Muscle layer of duodenum (tissue), 2 donors: ENCODE results near the gene EEPD1.

Experiments
- H3K27ac ChIP-seq: one replicate; pipeline ENCODE4 v1.7.0; 2013; ENCODE audit warnings: mild to moderate bottlenecking, low read length
- H3K27me3 ChIP-seq: one replicate; pipeline ENCODE4 v1.7.0; 2013; ENCODE audit warnings: low read depth, mild to moderate bottlenecking, control low read depth, low read length
- H3K36me3 ChIP-seq, 2 donors: one replicate each; pipeline ENCODE4 v1.7.0; 2013; ENCODE audit warnings: low read length in 2 of 2, control low read depth in 1 of 2, mild to moderate bottlenecking in 1 of 2; ENCODE audit not compliant: insufficient read depth in 2 of 2, control insufficient read depth in 1 of 2
- H3K4me1 ChIP-seq, 2 donors: one replicate each; pipeline ENCODE4 v1.7.0; 2013; ENCODE audit warnings: low read length in 2 of 2, mild to moderate bottlenecking in 2 of 2, control low read depth in 1 of 2, moderate library complexity in 1 of 2; ENCODE audit not compliant: insufficient read depth in 2 of 2, control insufficient read depth in 1 of 2
- H3K4me3 ChIP-seq, 2 donors: one replicate each; pipeline ENCODE4 v1.7.0; 2013; ENCODE audit warnings: low read length in 2 of 2, low read depth in 1 of 2, mild to moderate bottlenecking in 1 of 2
- H3K9me3 ChIP-seq, 2 donors: one replicate each; pipeline ENCODE4 v1.7.0; 2013; ENCODE audit warnings: low read length in 2 of 2, control low read depth in 1 of 2, mild to moderate bottlenecking in 1 of 2; ENCODE audit not compliant: control insufficient read depth in 1 of 2
- donor health status: healthy.

EEPD1 gene

DNA sequence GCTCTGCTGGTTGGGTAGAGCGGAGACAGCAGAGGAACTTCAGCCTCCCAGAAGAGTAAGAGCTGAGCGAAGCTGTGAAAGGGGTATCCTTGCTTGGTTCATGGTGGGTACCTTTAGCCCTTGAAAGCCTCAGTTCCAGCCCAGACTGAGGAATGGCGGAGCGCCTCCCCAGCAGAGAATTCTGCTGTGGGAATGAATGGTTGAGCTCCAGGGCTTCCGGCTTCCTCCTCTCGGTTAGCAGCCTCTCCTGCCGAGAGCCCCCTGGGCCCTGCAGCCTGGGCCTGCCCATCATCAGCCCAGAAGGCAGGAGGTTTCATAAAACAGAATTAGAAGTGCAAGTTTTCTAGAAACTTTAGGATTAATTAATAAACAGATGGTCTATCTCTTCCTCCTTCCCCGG lies 156.7 kb downstream of the EEPD1 start:
- no peaks in the 10 kb centered on the region for H3K27me3 ChIP-seq
- no peaks in the 10 kb centered on the region for H3K9me3 ChIP-seq
- H3K27ac ChIP-seq: no peak overlapping the region
- H3K4me3 ChIP-seq: no peak overlapping the region
- H3K36me3 ChIP-seq: no peaks in the 10 kb centered on the region
- H3K4me1 ChIP-seq: peaks cover 0 to 8% of the 10 kb centered on the region in 2 donors

DNA sequence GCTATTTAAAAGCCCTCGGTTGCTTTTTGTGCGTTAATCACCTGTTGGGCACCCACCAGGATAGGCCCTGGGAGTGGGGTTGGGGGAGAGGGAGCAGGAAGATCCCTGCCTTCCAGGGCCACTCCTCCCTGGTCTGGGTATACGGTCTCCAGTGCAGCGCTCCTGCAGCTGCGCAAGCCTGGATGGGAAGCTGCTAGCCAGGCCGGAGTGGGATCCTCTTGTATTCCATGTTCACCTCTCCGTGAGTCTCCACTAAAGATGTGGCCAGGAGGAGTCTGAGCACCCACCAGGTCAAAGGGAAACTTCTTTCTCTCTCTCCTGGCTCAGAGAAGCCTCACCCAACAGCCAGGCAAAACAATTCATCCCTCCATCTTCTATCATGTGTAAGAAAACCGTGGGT lies 157.8 kb downstream of the EEPD1 start:
- Histone ChIP-seq H3K4me3 (no peak overlapping the region), H3K4me1 (peaks cover 0 to 8% of the 10 kb centered on the region in 2 donors), H3K27ac (no peak overlapping the region), H3K27me3 (no peaks in the 10 kb centered on the region), H3K9me3 (no peaks in the 10 kb centered on the region), H3K36me3 (no peaks in the 10 kb centered on the region)

DNA sequence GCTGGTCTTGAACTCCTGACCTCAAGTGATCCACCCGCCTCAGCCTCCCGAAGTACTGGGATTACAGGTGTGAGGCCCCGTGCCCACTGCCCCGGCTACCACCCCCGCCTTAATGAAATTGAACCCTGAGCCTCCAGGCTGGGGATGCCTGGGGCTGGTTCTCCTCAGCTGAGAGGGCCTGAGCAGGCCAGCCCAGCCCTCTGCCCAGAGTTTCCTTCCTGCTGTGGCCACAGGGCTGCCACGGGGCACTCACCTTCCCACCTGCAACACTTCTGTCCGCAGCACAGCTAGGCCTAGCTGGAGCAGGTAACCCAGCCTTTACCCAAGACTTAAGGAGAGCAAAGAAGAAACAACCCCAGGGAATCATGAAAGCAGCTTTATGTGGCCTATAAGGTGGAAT lies 158.5 kb downstream of the EEPD1 start:
- Histone ChIP-seq H3K27me3 (no peaks in the 10 kb centered on the region), H3K9me3 (no peaks in the 10 kb centered on the region)

DNA sequence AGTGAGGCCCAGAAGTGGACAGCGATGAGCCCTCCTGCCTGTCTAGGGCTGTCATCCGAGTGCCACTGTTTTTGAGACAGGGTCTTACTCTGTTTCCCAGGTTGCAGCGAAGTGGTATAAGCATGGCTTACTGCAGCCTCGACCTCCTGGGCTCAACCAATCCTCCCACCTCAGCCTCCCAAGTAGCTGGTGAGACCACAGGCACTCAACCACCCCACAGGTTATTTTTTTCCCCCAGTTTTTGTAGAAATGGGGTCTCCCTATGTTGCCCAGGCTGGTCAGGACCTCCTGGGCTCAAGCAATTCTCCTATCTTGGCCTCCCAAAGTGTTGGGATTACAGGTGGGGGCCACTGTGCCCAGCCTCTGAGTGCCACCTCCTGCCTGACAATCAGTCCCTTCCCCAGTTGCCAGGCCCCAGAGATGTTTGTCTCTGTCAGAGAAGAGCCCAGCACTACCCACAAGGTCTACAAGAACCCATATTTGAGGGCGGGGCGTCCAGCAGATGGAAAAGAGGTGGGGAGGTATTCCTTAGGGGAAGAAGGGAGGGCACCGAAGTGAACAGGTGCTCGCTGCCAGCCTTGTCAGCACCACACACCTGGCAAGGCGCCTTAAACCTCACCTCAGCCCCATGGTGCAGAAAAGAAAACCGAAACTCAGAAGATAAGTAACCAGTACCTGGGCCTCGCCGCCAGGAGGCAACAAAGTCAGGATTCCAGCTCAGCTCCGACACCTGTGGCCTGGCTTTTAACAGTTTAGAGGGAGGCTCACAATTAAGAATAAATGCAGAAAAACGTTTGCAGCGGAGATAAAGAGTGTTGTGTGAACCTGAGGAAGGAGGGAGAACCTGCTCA lies 159.2 kb downstream of the EEPD1 start:
- H3K27ac ChIP-seq: no peak overlapping the region

More for the DNA sequence above, 158.5 kb downstream of the EEPD1 start:
- H3K4me1 ChIP-seq: peaks cover 0 to 8% of the 10 kb centered on the region in 2 donors
- H3K36me3 ChIP-seq: no peaks in the 10 kb centered on the region
- H3K27ac ChIP-seq: no peak overlapping the region
- no peak overlapping the region for H3K4me3 ChIP-seq

DNA sequence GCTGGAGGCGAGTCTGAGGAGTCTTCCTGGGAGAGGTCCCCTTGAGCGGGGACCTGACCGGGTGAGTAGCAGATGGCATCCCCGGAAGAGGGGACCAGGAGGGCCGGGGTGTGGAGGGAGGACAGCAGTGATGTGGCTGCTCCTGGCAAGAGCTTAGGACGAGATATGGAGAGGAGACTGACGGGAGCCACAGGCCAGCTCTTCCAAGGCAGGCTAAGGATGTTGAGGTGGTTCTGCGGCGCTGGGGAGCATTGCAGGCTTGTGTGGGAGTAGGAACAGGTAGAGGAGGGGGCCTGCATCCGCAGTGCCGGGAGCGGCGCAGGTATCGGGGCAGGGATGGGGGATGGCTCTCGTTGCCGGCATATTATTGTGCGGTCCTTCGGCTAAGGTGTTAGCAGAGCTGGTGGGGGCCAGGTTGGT lies 159.9 kb downstream of the EEPD1 start:
- Histone ChIP-seq H3K4me1 (no peaks in the 10 kb centered on the region), H3K27me3 (no peaks in the 10 kb centered on the region), H3K36me3 (no peaks in the 10 kb centered on the region), H3K27ac (no peak overlapping the region), H3K4me3 (no peak overlapping the region), H3K9me3 (no peaks in the 10 kb centered on the region)

More for the DNA sequence above, 159.2 kb downstream of the EEPD1 start:
- Histone ChIP-seq H3K36me3 (no peaks in the 10 kb centered on the region), H3K4me3 (no peak overlapping the region), H3K9me3 (no peaks in the 10 kb centered on the region), H3K27me3 (no peaks in the 10 kb centered on the region), H3K4me1 (peaks cover 0 to under 1% of the 10 kb centered on the region in 2 donors)

DNA sequence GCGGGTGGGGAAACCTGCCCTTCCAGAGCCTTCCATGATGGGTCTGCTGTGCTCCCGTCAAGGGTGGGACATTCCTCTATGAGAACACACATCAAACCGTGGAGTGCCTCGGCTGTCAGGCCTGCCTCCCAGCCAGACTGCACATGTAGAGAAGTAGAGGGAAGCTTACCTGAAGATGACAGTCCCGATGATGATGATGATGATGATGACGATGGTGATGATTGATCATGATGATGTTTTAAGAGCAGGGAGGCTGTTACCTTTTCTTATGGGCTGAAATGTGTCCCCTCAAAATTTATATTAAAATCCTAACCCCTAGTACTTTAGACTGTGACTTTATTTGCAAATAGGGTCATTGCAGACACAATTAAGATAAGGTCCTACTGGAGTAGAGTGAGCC lies 160.6 kb downstream of the EEPD1 start:
- Histone ChIP-seq H3K27ac (no peak overlapping the region), H3K4me3 (no peak overlapping the region), H3K27me3 (no peaks in the 10 kb centered on the region), H3K9me3 (no peaks in the 10 kb centered on the region), H3K4me1 (no peaks in the 10 kb centered on the region), H3K36me3 (no peaks in the 10 kb centered on the region)

DNA sequence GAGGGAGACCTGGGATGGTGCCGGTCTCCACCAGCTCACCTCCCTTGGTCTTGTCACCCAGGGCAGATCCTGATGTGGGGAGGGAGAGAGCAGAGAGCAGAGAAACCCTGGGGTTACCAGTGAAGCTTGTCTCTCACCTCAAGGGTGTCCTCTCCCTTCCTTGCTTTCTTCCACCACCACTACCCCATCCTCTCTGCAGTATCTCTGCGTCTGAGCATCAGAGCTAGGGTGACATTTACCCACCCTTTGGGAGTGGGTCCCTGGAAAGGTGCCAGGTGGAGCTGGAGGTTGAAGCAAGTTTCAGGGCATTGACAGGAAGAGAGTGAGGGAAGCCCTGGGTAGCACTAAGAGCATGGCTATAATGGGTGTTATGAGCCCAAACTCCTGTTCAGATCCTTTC lies 161.4 kb downstream of the EEPD1 start:
- H3K9me3 ChIP-seq: no peaks in the 10 kb centered on the region
- H3K36me3 ChIP-seq: no peaks in the 10 kb centered on the region
- no peaks in the 10 kb centered on the region for H3K4me1 ChIP-seq
- no peak overlapping the region for H3K4me3 ChIP-seq
- no peak overlapping the region for H3K27ac ChIP-seq
- no peaks in the 10 kb centered on the region for H3K27me3 ChIP-seq

DNA sequence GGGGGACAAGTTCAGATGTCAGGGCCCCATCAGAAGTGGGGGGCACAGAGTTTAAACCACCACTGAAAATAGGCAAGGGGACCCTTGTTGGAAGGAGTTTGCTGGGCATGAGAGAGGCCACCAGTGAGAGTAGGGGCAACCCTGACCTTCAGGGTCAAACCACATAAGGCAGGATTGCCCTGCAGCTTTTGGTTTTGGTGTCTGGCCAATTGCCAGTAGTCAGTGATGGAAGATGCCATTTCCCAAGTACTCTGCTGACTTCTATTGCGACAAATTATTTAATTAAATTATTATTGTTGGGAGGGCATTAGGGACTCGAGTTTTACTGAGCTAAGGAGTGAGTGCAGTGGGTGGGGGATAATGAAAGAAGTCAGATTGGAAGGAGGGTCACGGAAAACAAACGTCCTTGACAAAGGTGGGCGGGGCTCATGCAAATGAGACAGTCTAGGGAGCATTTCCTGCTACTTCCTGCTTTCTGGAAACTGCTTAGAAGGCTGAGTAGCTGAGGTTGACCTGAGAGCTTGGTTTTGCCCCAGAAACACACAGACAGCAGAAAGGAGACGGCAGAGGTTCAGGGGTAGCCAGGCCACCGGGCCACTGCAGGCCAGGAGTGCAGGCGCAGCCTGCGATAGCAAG lies 162.4 kb downstream of the EEPD1 start:
- no peaks in the 10 kb centered on the region for H3K36me3 ChIP-seq
- H3K27ac ChIP-seq: no peak overlapping the region
- no peaks in the 10 kb centered on the region for H3K9me3 ChIP-seq
- H3K4me1 ChIP-seq: no peaks in the 10 kb centered on the region
- no peaks in the 10 kb centered on the region for H3K27me3 ChIP-seq
- no peak overlapping the region for H3K4me3 ChIP-seq

DNA sequence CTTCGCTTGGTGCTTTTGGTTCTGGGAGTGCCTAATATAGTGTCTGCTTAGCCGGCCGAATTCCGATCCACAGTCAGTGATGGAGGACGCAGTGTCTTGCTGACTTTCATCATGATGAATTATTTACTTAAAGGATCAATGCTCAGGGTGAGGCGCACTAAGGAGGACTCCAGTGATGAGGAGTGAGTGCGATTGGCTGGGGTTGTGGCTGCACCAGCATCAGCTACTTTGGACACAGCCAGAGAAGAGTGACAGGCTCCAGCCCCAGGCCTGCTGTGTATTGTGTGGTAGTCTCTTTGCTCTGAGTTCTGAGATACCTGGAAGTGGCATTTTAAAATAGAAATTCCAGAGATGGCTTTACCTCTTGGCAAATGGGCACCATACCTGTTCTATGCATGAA lies 163.3 kb downstream of the EEPD1 start:
- Histone ChIP-seq H3K9me3 (no peaks in the 10 kb centered on the region), H3K36me3 (no peaks in the 10 kb centered on the region), H3K27ac (no peak overlapping the region), H3K27me3 (no peaks in the 10 kb centered on the region), H3K4me1 (no peaks in the 10 kb centered on the region), H3K4me3 (no peak overlapping the region)

DNA sequence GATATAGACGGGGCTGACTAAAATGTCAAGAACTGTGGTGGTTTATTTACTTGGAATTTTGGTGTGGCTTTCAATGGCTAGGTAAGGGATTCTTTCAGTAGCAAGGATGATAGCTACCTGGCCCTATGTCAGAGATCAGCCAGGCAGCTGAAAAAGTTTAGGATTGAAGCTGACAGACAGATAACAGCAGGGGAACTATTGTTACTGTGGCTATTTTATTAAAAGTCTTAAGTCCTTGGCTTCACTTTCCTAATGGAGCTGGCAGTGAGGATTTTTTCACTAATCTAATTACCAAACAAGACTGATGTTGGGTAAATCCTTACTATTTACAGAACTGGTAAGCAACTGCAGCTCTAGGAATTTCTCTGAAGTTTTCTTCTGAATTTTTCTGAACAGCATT lies 164.2 kb downstream of the EEPD1 start:
- Histone ChIP-seq H3K4me3 (no peak overlapping the region), H3K27me3 (no peaks in the 10 kb centered on the region), H3K36me3 (no peaks in the 10 kb centered on the region), H3K27ac (no peak overlapping the region), H3K4me1 (no peaks in the 10 kb centered on the region), H3K9me3 (no peaks in the 10 kb centered on the region)

DNA sequence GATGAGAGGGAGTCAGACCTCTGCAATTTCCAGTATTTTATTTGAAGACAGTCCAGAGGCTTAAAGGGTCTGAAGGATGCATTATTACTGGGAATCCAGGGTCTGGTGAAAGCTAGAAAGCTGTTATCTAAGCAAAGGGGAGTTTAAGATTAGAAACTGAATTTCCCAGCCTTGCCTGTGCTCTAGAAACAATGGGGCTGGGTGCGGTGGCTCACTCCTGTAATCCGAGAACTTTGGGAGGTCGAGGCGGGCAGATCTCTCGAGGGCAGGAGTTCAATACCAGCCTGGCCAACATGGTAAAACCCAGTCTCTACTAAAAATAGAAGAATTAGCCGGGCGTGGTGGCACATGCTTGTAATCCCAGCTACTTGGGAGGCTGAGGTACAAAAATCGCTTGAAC lies 165.1 kb downstream of the EEPD1 start:
- Histone ChIP-seq H3K4me3 (no peak overlapping the region), H3K36me3 (no peaks in the 10 kb centered on the region), H3K9me3 (no peaks in the 10 kb centered on the region), H3K4me1 (no peaks in the 10 kb centered on the region), H3K27ac (no peak overlapping the region), H3K27me3 (no peaks in the 10 kb centered on the region)
